Prostate gland (tissue), 2 donors: Measurements from ENCODE around the gene P3H2. TPM values are rescaled to one million over a fixed set of nuclear protein-coding genes. Genes with fewer than 3 reads are reported as not detected.

Experiments
- DNase-seq: peaks from one replicate; pipeline ENCODE4 v3.0.0-alpha.2; 2019; ENCODE audit warnings: low spot score
- H3K27ac ChIP-seq, 2 donors: fragments of 200-600 bp; sonication (generic); 2 replicates each; pipeline ENCODE4 v1.5.1; 2017 to 2019
- H3K27me3 ChIP-seq: fragments of 200-600 bp; sonication (generic); replicated peaks from 2 replicates; pipeline ENCODE4 v1.5.1; 2019; ENCODE audit not compliant: insufficient read depth
- H3K36me3 ChIP-seq, 2 donors: fragments of 200-600 bp; sonication (generic); 1 replicate in 1 of 2; 2 replicates in 1 of 2; pipeline versions ENCODE4 v1.5.1 to v1.8.1; 2017 to 2019
- H3K4me1 ChIP-seq: fragments of 200-600 bp; sonication (generic); replicated peaks from 2 replicates; pipeline ENCODE4 v1.5.1; 2019
- H3K4me3 ChIP-seq, 2 donors: fragments of 200-600 bp; sonication (generic); 2 replicates each; pipeline ENCODE4 v1.5.1; 2017 to 2019
- H3K9me3 ChIP-seq: fragments of 200-600 bp; sonication (generic); 2 replicates; pipeline ENCODE4 v1.5.1; 2017
- POLR2A ChIP-seq: fragments of 450-650 bp; IDR thresholded peaks from one replicate; pipeline ENCODE4 v1.6.1; 2016; ENCODE audit warnings: antibody characterized with exemption, mild to moderate bottlenecking
- POLR2AphosphoS5 ChIP-seq: sonication (generic); formaldehyde crosslinking; IDR thresholded peaks from one replicate; pipeline ENCODE4 v1.6.1; 2017; ENCODE audit warnings: antibody characterized with exemption
- WGBS: methylation state at CpG from one replicate; pipeline ENCODE4 v1.1.5; 2018; 5-methylcytosine and 5-hydroxymethylcytosine counted together
- intact Hi-C: fragments of 100-400 bp; cut with DNase I; formaldehyde crosslinking; loops from one replicate; pipeline ENCODE4 v1.14.2; 2022
- total RNA-seq, 2 donors: library from RNA; depleted of rRNA; stranded (reverse); fragments of >200 nt; gene quantifications; one replicate each; pipeline ENCODE4 v1.1.0, GENCODE V29; 2016
- TF ChIP-seq, protein P1 (sequence below), 4 experiments: fragments of 200-600 bp in 2 of 4; fragments of 450-650 bp in 2 of 4; sonication (generic) in 2 of 4; IDR thresholded peaks; 1 replicate in 3 of 4; 2 replicates in 1 of 4; pipeline ENCODE4 v1.5.1; 2016 to 2019; ENCODE audit warnings: antibody characterized with exemption in 4 of 4, mild to moderate bottlenecking in 2 of 4, moderate library complexity in 2 of 4

P3H2 gene
- total RNA-seq, 2 donors from 2014 or later: 20.6 to 82.8 TPM

DNA sequence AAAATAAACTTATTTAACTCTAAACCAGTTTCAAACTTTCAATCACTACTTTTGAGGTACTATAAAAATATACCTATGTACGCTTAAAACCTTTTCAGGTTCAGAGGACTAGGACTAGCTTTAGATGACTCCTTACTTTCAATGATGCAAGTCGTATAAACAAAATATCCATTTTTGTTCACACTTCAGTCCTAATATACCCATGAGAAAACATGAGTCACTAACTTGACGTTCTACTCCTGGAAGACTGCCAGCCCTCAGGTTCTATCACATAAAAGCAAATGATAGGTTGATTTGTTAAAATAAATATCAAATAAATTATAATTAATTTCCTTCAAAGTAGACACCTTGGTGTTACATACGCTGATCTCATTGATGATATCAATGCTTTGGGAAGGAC, 10.6 kb upstream of the P3H2 start:
- no peak overlapping the region for H3K27ac ChIP-seq
- no peak for DNase-seq
- H3K36me3 ChIP-seq: no peaks in the 10 kb centered on the region
- no peak overlapping the region for H3K4me3 ChIP-seq
- no peak for TF ChIP-seq POLR2AphosphoS5
- no peak for TF ChIP-seq POLR2A
- TF ChIP-seq, protein P1, sequence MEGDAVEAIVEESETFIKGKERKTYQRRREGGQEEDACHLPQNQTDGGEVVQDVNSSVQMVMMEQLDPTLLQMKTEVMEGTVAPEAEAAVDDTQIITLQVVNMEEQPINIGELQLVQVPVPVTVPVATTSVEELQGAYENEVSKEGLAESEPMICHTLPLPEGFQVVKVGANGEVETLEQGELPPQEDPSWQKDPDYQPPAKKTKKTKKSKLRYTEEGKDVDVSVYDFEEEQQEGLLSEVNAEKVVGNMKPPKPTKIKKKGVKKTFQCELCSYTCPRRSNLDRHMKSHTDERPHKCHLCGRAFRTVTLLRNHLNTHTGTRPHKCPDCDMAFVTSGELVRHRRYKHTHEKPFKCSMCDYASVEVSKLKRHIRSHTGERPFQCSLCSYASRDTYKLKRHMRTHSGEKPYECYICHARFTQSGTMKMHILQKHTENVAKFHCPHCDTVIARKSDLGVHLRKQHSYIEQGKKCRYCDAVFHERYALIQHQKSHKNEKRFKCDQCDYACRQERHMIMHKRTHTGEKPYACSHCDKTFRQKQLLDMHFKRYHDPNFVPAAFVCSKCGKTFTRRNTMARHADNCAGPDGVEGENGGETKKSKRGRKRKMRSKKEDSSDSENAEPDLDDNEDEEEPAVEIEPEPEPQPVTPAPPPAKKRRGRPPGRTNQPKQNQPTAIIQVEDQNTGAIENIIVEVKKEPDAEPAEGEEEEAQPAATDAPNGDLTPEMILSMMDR (IDR thresholded peaks at IDR 0.05): no peak
- intact Hi-C loops: no loop called here
- H3K4me1 ChIP-seq: no peaks in the 10 kb centered on the region
- H3K27me3 ChIP-seq: no peaks in the 10 kb centered on the region
- H3K9me3 ChIP-seq: no peaks in the 10 kb centered on the region
- WGBS: 65% methylated on average over 4 of the region's 4 CpGs

DNA sequence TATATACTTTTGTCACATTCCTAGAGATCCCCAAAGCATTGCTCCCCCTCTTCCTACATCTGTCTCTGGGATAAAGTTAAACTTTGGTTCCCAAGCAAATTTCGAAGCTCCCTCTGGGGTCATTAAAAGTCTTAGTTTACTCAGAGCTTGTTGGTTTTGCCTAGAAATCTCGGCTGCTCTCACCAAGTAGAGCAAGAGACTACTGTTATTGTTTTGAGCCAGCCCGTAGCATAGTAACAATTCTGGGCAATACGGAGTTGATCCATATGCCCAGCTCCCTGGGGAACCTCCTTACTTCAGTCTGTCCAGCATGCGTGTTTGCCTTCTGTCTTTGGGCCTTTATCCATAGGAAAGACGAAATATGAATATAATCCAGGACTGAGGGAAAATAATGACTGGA, 10.0 kb upstream of the P3H2 start:
- Histone ChIP-seq H3K4me1 (no peaks in the 10 kb centered on the region), H3K36me3 (no peaks in the 10 kb centered on the region), H3K27me3 (no peaks in the 10 kb centered on the region), H3K4me3 (no peak overlapping the region), H3K9me3 (no peaks in the 10 kb centered on the region), H3K27ac (no peak overlapping the region)
- DNase-seq: no peak
- no peak for TF ChIP-seq POLR2AphosphoS5
- TF ChIP-seq, protein P1 (IDR thresholded peaks at IDR 0.05): no peak
- TF ChIP-seq POLR2A: no peak
- 76% methylated on average over 6 of the region's 6 CpGs for WGBS
- intact Hi-C loops: no loop called here

DNA sequence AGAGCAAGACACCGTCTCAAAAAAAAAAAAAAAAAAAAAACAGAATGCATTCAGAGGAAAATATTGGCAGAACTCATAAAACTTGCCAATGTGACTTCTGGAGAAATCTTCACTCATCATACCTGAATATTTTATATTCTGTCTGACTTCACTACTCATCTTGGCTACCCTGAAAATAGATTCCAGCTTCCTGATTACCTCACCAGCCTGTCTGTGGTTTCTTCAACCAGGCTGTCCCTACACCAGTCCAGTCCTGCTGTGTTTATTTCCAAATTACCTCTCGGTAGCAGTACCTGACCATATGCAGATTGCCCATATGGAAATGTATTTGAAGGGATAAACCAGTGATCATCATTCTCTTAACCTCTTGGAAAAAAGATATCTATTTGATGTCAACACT, 9.3 kb upstream of the P3H2 start:
- intact Hi-C loops: no loop called here
- 87% methylated on average over 2 of the region's 2 CpGs for WGBS
- no peak for DNase-seq
- H3K27me3 ChIP-seq: no peaks in the 10 kb centered on the region
- H3K9me3 ChIP-seq: no peaks in the 10 kb centered on the region
- no peaks in the 10 kb centered on the region for H3K36me3 ChIP-seq
- no peak for TF ChIP-seq POLR2AphosphoS5
- TF ChIP-seq POLR2A: no peak
- TF ChIP-seq, protein P1 (IDR thresholded peaks at IDR 0.05): no peak
- H3K4me1 ChIP-seq: no peaks in the 10 kb centered on the region
- no peak overlapping the region for H3K4me3 ChIP-seq
- no peak overlapping the region for H3K27ac ChIP-seq

DNA sequence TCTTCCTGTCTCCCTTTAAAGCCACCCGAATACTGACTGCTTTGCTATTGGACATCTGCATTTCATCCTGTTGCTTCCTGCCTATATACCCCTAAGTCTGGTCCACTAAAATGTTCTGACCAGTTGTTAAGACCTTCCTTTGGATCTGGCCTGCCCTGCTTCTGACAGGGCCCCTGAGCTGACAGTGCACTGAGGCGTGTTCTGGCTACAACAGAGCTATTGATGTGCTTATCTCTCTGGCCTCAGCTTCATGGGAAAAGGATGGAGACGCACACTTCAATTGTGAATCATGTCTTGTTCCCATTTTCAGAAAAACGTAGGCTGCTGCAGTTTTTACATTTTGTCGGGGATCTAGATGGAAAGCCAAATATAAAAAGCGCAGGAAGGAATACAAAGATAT, 7.1 kb upstream of the P3H2 start:
- Histone ChIP-seq H3K36me3 (no peaks in the 10 kb centered on the region), H3K27ac (no peak overlapping the region), H3K4me3 (no peak overlapping the region), H3K27me3 (no peaks in the 10 kb centered on the region), H3K4me1 (peaks cover 4% of the 10 kb centered on the region), H3K9me3 (no peaks in the 10 kb centered on the region)
- 92% methylated on average over 6 of the region's 6 CpGs for WGBS
- no peak for DNase-seq
- TF ChIP-seq, protein P1 (IDR thresholded peaks at IDR 0.05): no peak
- TF ChIP-seq POLR2A (no peak), POLR2AphosphoS5 (no peak)
- intact Hi-C loops: no loop called here

DNA sequence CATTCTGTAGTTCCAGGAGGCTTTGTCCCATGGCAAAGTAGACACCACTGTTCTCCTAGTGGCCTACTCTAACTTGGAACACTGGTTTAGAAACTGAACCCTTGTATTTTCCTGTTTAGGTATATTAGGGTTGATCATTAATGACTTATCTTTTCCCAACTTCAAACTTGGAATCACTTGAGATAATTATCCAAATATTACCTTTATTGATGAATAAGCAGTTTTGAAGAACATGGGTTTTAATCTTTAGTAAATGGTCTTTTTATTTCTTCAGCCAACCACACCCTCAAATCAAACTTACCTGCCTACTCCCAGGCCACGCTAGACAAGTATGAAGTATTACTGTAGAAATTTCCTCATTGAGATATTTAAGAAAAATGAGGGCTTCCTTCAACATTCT, 6.5 kb upstream of the P3H2 start:
- intact Hi-C loops: no loop called here
- no peak for TF ChIP-seq POLR2A
- TF ChIP-seq, protein P1 (IDR thresholded peaks at IDR 0.05): no peak
- no peak for TF ChIP-seq POLR2AphosphoS5
- WGBS: 89% methylated on average over 1 of the region's 1 CpG

More for the DNA sequence above, 6.5 kb upstream of the P3H2 start:
- Histone ChIP-seq H3K27ac (no peak overlapping the region), H3K36me3 (no peaks in the 10 kb centered on the region), H3K27me3 (no peaks in the 10 kb centered on the region), H3K4me1 (peaks cover 4% of the 10 kb centered on the region), H3K4me3 (no peak overlapping the region), H3K9me3 (no peaks in the 10 kb centered on the region)
- DNase-seq: no peak
